PC-9 (cell line): Measurements from ENCODE around the gene RAG1.

Source experiments
- CTCF ChIP-seq: fragments of 200-600 bp; sonication (generic); conservative IDR thresholded peaks from 2 replicates; pipeline ENCODE4 v1.6.1; 2017; ENCODE audit warnings: mixed run types, antibody characterized with exemption, mild to moderate bottlenecking, moderate library complexity
- EZH2 ChIP-seq: fragments of 200-600 bp; sonication (generic); IDR thresholded peaks from 2 replicates; pipeline ENCODE4 v1.8.0; 2017; ENCODE audit warnings: antibody characterized with exemption, low read depth

- TF ChIP-seq CTCF = no peak
- TF ChIP-seq EZH2 = no peak
These were observed 18.7 kb downstream of the RAG1 start for GRCh38 chr11:36586543-36586942.
